Endothelial cell (in vitro differentiated cells): ENCODE results near the gene EIF3I. TPM values are rescaled to one million over a fixed set of nuclear protein-coding genes. Genes with fewer than 3 reads are reported as not detected.

Experiments
- DNase-seq: peaks from one replicate; pipeline ENCODE4 v3.0.0; 2021; ENCODE audit warnings: low spot score
- H3K27ac Mint-ChIP-seq: one replicate; pipeline ENCODE4 v1.8.0; 2021; ENCODE audit warnings: mixed read lengths, inconsistent platforms; ENCODE audit not compliant: unreplicated experiment
- H3K27me3 Mint-ChIP-seq: one replicate; pipeline ENCODE4 v1.8.0; 2021; ENCODE audit warnings: mild to moderate bottlenecking, moderate library complexity, mixed read lengths, inconsistent platforms; ENCODE audit not compliant: unreplicated experiment
- H3K36me3 Mint-ChIP-seq: one replicate; pipeline ENCODE4 v1.8.0; 2021; ENCODE audit warnings: mild to moderate bottlenecking, low read depth, mixed read lengths, inconsistent platforms; ENCODE audit not compliant: unreplicated experiment
- H3K4me1 Mint-ChIP-seq: one replicate; pipeline ENCODE4 v1.8.0; 2021; ENCODE audit warnings: mild to moderate bottlenecking, mixed read lengths, inconsistent platforms; ENCODE audit not compliant: unreplicated experiment
- H3K4me3 Mint-ChIP-seq: one replicate; pipeline ENCODE4 v1.8.0; 2021; ENCODE audit warnings: mild to moderate bottlenecking, mixed read lengths, inconsistent platforms; ENCODE audit not compliant: unreplicated experiment
- H3K9me3 Mint-ChIP-seq: one replicate; pipeline ENCODE4 v1.8.0; 2021; ENCODE audit warnings: mixed read lengths, inconsistent platforms; ENCODE audit not compliant: unreplicated experiment
- total RNA-seq: library from RNA; stranded (reverse); fragmentation: NEBNext Ultra II Directional; extraction: Animal tissue kit (Norgen Biotek cat#: 25700); gene quantifications from one replicate; pipeline ENCODE4 v1.2.1, GENCODE V29; 2021; ENCODE audit not compliant: unreplicated experiment
- TF ChIP-seq, protein P1 (sequence below): fragments of 200-600 bp; sonication (generic); IDR thresholded peaks from one replicate; pipeline ENCODE4 v1.5.0; 2021; ENCODE audit warnings: antibody characterized with exemption; ENCODE audit not compliant: unreplicated experiment

Gene EIF3I
- total RNA-seq, 1 donor from 2014 or later: 174 TPM

DNA sequence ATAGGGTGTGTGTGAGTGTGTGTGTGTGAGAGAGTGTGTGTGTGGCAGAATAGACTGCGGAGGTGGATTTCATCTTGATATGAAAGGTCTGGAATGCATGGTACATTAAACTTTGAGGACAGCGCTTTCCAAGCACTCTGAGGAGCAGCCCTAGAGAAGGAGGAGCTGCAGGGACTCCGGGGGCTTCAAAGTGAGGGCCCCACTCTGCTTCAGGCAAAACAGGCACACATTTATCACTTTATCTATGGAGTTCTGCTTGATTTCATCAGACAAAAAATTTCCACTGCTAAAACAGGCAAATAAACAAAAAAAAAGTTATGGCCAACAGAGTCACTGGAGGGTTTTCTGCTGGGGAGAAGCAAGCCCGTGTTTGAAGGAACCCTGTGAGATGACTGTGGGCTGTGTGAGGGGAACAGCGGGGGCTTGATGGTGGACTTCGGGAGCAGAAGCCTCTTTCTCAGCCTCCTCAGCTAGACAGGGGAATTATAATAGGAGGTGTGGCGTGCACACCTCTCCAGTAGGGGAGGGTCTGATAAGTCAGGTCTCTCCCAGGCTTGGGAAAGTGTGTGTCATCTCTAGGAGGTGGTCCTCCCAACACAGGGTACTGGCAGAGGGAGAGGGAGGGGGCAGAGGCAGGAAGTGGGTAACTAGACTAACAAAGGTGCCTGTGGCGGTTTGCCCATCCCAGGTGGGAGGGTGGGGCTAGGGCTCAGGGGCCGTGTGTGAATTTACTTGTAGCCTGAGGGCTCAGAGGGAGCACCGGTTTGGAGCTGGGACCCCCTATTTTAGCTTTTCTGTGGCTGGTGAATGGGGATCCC, 51.4 kb downstream of the EIF3I start:
- no peak for DNase-seq
- Mint-ChIP-seq H3K27me3 (peaks cover 15% of the 10 kb centered on the region), H3K4me3 (no peak overlapping the region), H3K27ac (no peak overlapping the region), H3K9me3 (no peaks in the 10 kb centered on the region), H3K4me1 (peaks cover 4% of the 10 kb centered on the region), H3K36me3 (no peaks in the 10 kb centered on the region)
- TF ChIP-seq, protein P1, sequence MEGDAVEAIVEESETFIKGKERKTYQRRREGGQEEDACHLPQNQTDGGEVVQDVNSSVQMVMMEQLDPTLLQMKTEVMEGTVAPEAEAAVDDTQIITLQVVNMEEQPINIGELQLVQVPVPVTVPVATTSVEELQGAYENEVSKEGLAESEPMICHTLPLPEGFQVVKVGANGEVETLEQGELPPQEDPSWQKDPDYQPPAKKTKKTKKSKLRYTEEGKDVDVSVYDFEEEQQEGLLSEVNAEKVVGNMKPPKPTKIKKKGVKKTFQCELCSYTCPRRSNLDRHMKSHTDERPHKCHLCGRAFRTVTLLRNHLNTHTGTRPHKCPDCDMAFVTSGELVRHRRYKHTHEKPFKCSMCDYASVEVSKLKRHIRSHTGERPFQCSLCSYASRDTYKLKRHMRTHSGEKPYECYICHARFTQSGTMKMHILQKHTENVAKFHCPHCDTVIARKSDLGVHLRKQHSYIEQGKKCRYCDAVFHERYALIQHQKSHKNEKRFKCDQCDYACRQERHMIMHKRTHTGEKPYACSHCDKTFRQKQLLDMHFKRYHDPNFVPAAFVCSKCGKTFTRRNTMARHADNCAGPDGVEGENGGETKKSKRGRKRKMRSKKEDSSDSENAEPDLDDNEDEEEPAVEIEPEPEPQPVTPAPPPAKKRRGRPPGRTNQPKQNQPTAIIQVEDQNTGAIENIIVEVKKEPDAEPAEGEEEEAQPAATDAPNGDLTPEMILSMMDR: no peak

DNA sequence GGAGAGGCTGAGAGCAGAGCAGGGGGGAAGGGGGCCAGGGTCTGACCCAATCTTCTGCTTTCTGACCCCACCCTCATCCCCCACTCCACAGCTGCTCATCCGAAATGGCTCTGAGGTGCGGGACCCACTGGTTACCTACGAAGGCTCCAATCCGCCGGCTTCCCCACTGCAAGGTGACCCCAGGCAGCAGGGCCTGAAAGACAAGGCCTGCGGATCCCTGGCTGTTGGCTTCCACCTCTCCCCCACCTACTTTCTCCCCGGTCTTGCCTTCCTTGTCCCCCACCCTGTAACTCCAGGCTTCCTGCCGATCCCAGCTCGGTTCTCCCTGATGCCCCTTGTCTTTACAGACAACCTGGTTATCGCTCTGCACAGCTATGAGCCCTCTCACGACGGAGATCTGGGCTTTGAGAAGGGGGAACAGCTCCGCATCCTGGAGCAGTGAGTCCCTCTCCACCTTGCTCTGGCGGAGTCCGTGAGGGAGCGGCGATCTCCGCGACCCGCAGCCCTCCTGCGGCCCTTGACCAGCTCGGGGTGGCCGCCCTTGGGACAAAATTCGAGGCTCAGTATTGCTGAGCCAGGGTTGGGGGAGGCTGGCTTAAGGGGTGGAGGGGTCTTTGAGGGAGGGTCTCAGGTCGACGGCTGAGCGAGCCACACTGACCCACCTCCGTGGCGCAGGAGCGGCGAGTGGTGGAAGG, 52.6 kb downstream of the EIF3I start:
- Mint-ChIP-seq H3K27me3 (peaks cover 15% of the 10 kb centered on the region), H3K9me3 (no peaks in the 10 kb centered on the region), H3K36me3 (no peaks in the 10 kb centered on the region), H3K27ac (no peak overlapping the region), H3K4me3 (no peak overlapping the region), H3K4me1 (peaks cover 4% of the 10 kb centered on the region)
- TF ChIP-seq, protein P1: no peak
- no peak for DNase-seq

DNA sequence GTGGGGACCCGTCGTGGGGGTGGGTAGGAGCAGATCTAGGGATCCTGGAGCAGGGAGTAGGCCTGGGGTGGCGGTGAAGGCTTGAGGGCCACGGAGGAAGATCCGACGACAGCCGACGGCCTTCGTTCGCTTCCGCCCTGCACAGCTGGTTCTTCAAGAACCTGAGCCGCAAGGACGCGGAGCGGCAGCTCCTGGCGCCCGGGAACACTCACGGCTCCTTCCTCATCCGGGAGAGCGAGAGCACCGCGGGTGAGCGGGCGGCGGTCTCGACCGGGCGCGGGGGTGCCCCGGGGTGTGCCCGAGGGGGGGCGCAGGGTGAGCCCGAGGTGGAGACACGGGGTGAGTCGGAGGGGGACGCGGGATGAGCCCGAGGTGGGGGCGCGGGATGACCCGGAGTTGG, 53.2 kb downstream of the EIF3I start:
- no peak overlapping the region for H3K27ac Mint-ChIP-seq
- TF ChIP-seq, protein P1: no peak
- peaks cover 15% of the 10 kb centered on the region for H3K27me3 Mint-ChIP-seq
- no peaks in the 10 kb centered on the region for H3K36me3 Mint-ChIP-seq
- no peak overlapping the region for H3K4me3 Mint-ChIP-seq
- H3K9me3 Mint-ChIP-seq: no peaks in the 10 kb centered on the region
- DNase-seq: no peak
- peaks cover 4% of the 10 kb centered on the region for H3K4me1 Mint-ChIP-seq

DNA sequence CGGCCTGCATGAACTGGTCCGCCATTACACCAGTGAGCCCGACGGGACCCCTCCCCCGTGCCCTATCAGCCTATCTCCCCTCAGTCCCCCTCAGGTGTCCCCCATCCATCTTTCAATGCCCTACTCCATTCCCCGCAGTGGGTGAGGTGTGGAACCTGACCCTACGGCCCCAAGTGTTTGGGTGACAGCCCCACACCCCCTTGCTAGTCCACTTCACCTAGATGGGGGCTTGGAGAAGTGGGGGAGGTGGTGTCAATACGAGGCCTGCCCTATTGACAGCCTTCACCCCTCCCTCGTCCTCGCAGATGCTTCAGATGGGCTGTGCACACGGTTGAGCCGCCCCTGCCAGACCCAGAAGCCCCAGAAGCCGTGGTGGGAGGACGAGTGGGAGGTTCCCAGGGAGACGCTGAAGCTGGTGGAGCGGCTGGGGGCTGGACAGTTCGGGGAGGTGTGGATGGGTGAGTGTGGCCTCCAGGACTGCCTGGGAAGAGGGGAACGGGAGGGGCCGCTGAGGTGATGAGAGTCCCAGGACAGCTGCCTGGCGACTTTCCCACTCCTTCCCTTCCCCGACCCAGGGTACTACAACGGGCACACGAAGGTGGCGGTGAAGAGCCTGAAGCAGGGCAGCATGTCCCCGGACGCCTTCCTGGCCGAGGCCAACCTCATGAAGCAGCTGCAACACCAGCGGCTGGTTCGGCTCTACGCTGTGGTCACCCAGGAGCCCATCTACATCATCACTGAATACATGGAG, 54.0 kb downstream of the EIF3I start:
- H3K36me3 Mint-ChIP-seq: no peaks in the 10 kb centered on the region
- no peak overlapping the region for H3K27ac Mint-ChIP-seq
- peaks cover 15% of the 10 kb centered on the region for H3K27me3 Mint-ChIP-seq
- TF ChIP-seq, protein P1: no peak
- H3K4me1 Mint-ChIP-seq: peaks cover 4% of the 10 kb centered on the region
- DNase-seq: no peak
- no peak overlapping the region for H3K4me3 Mint-ChIP-seq
- H3K9me3 Mint-ChIP-seq: no peaks in the 10 kb centered on the region

Other genes with a start within 250 kb of the EIF3I start
- 203 TPM for gene KHDRBS1, start 208.5 kb upstream of the EIF3I start, total RNA-seq
- gene TMEM39B, start 149.5 kb upstream of the EIF3I start, total RNA-seq: 26.9 TPM
- 95.3 TPM for gene KPNA6, start 114.4 kb upstream of the EIF3I start, total RNA-seq
- 65.3 TPM for gene TXLNA, start 42.7 kb upstream of the EIF3I start, total RNA-seq
- gene CCDC28B, start 21.8 kb upstream of the EIF3I start, total RNA-seq: 22.9 TPM
- 1.9 TPM for gene IQCC, start 16.7 kb upstream of the EIF3I start, total RNA-seq
- gene DCDC2B, start 13.3 kb upstream of the EIF3I start, total RNA-seq: not detected
- 23.2 TPM for gene TMEM234, start 54 bp upstream of the EIF3I start, total RNA-seq
- 1.4 TPM for gene FAM167B, start 24.8 kb downstream of the EIF3I start, total RNA-seq
- 1.1 TPM for gene LCK, start 28.9 kb downstream of the EIF3I start, total RNA-seq
- gene HDAC1, start 69.7 kb downstream of the EIF3I start, total RNA-seq: 143 TPM
- 730 TPM for gene MARCKSL1, start 113.8 kb downstream of the EIF3I start, total RNA-seq
- 8.5 TPM for gene FAM229A, start 140.1 kb downstream of the EIF3I start, total RNA-seq
- 0.67 TPM for gene TSSK3, start 140.1 kb downstream of the EIF3I start, total RNA-seq
- 79.0 TPM for gene BSDC1, start 172.0 kb downstream of the EIF3I start, total RNA-seq
- gene ZBTB8B, start 242.7 kb downstream of the EIF3I start, total RNA-seq: 0.92 TPM